Thoracic aorta (tissue), 2 donors: ENCODE results near the gene CORT. TPM values are rescaled to one million over a fixed set of nuclear protein-coding genes. Genes with fewer than 3 reads are reported as not detected.
"Not testable (repeated sequence)": the region's sequence is repeated elsewhere in the genome, so short reads cannot be mapped to it uniquely, and the experiment has no call there.

ENCODE experiments used
- ATAC-seq: fragments of 150-250 bp; one replicate; pipeline ENCODE4 v1.8.0; 2017; ENCODE audit warnings: low read depth; ENCODE audit not compliant: insufficient number of reproducible peaks, low FRiP score
- DNase-seq: peaks from one replicate; pipeline ENCODE4 v3.0.0-alpha.2; 2020; ENCODE audit warnings: low spot score
- H3K27ac ChIP-seq, 2 donors: fragments of 200-600 bp; sonication (generic); 1 replicate in 1 of 2; 2 replicates in 1 of 2; pipeline ENCODE4 v1.5.1; 2016; ENCODE audit warnings: mild to moderate bottlenecking in 2 of 2, moderate library complexity in 2 of 2
- H3K27me3 ChIP-seq: fragments of 200-600 bp; sonication (generic); replicated peaks from 2 replicates; pipeline ENCODE4 v1.6.0; 2016; ENCODE audit warnings: mild to moderate bottlenecking; ENCODE audit not compliant: insufficient read depth
- H3K36me3 ChIP-seq: fragments of 200-600 bp; sonication (generic); one replicate; pipeline ENCODE4 v1.5.1; 2016
- H3K4me1 ChIP-seq, 2 donors: fragments of 200-600 bp; sonication (generic); 1 replicate in 1 of 2; 2 replicates in 1 of 2; pipeline versions ENCODE4 v1.5.1 to v1.6.0; 2016; ENCODE audit warnings: low read depth in 2 of 2, mild to moderate bottlenecking in 1 of 2; ENCODE audit not compliant: control insufficient read depth in 1 of 2
- H3K4me3 ChIP-seq: fragments of 200-600 bp; sonication (generic); 2 replicates; pipeline ENCODE4 v1.5.1; 2016; ENCODE audit warnings: mild to moderate bottlenecking
- H3K9me3 ChIP-seq: fragments of 200-600 bp; sonication (generic); 2 replicates; pipeline ENCODE4 v1.5.1; 2016
- CTCF ChIP-seq: fragments of 200-600 bp; sonication (generic); IDR thresholded peaks from one replicate; pipeline ENCODE4 v1.5.1; 2019; ENCODE audit warnings: antibody characterized with exemption
- total RNA-seq, 2 donors: library from RNA; depleted of rRNA; stranded (reverse); fragments of >200 nt; gene quantifications; one replicate each; pipeline versions ENCODE4 v1.1.0 to v1.2.3, GENCODE V29; 2016

Gene CORT
- total RNA-seq, 2 donors from 2014 or later = not detected

- H3K9me3 ChIP-seq = no peaks in the 10 kb centered on the region
- no peaks in the 10 kb centered on the region for H3K27me3 ChIP-seq
- no peaks in the 10 kb centered on the region for H3K36me3 ChIP-seq
- no peak overlapping the region for H3K4me3 ChIP-seq
- DNase-seq (no peak), ATAC-seq (no peak)
- no peak for TF ChIP-seq CTCF
- H3K27ac ChIP-seq = no peak overlapping the region
- H3K4me1 ChIP-seq = peaks cover 0 to 18% of the 10 kb centered on the region in 2 donors
Observed at GRCh38 chr1:10450156-10450814, 454 bp downstream of the CORT start.

- Histone ChIP-seq H3K27me3 (no peaks in the 10 kb centered on the region), H3K4me3 (peak overlapping the region; percentile 42), H3K27ac (no peak overlapping the region), H3K4me1 (peaks cover 0 to 18% of the 10 kb centered on the region in 2 donors), H3K36me3 (no peaks in the 10 kb centered on the region), H3K9me3 (no peaks in the 10 kb centered on the region)
- DNase-seq = no peak
- TF ChIP-seq CTCF = no peak
- ATAC-seq = no peak
Observed at GRCh38 chr1:10450836-10451235, 1.0 kb downstream of the CORT start.

GRCh38 chr1:10451287-10451686 lies 1.5 kb downstream of the CORT start:
- Histone ChIP-seq H3K9me3 (no peaks in the 10 kb centered on the region), H3K36me3 (no peaks in the 10 kb centered on the region), H3K27ac (no peak overlapping the region), H3K27me3 (no peaks in the 10 kb centered on the region), H3K4me3 (peak overlapping the region; percentile 42), H3K4me1 (peaks cover 0 to 18% of the 10 kb centered on the region in 2 donors)
- no peak for TF ChIP-seq CTCF
- DNase-seq (no peak), ATAC-seq (no peak)

GRCh38 chr1:10456048-10456447 lies 6.2 kb downstream of the CORT start:
- no peak for TF ChIP-seq CTCF
- H3K36me3 ChIP-seq = peaks cover 1% of the 10 kb centered on the region
- no peaks in the 10 kb centered on the region for H3K9me3 ChIP-seq
- no peak for DNase-seq
- no peaks in the 10 kb centered on the region for H3K27me3 ChIP-seq
- ATAC-seq = no peak
- peaks cover 0 to 7% of the 10 kb centered on the region in 2 donors for H3K4me1 ChIP-seq
- no peak overlapping the region for H3K4me3 ChIP-seq
- no peak overlapping the region for H3K27ac ChIP-seq

- DNase-seq (no peak), ATAC-seq (no peak)
- no peak overlapping the region for H3K27ac ChIP-seq
- peaks cover 5% of the 10 kb centered on the region for H3K36me3 ChIP-seq
- H3K9me3 ChIP-seq = no peaks in the 10 kb centered on the region
- no peak for TF ChIP-seq CTCF
- H3K27me3 ChIP-seq = no peaks in the 10 kb centered on the region
- peaks cover 0 to under 1% of the 10 kb centered on the region in 2 donors for H3K4me1 ChIP-seq
- no peak overlapping the region for H3K4me3 ChIP-seq
Observed at GRCh38 chr1:10456661-10457060, 6.8 kb downstream of the CORT start.

GRCh38 chr1:10457462-10457861 lies 7.6 kb downstream of the CORT start:
- ATAC-seq, DNase-seq, H3K4me3 ChIP-seq, H3K27me3 ChIP-seq, H3K4me1 ChIP-seq, H3K27ac ChIP-seq, H3K9me3 ChIP-seq: not testable (repeated sequence)
- H3K36me3 ChIP-seq = peaks cover 10% of the 10 kb centered on the region
